Measurements from ENCODE around the gene KAT6B. TPM values are rescaled to one million over a fixed set of nuclear protein-coding genes. Genes with fewer than 3 reads are reported as not detected.

Gene KAT6B
- total and polyA plus RNA-seq, 2 of the 8 experiments (the other 6 are each of a cell fraction or from before 2014, with no cell fraction given), result 7.3 to 30.8 TPM

DNA sequence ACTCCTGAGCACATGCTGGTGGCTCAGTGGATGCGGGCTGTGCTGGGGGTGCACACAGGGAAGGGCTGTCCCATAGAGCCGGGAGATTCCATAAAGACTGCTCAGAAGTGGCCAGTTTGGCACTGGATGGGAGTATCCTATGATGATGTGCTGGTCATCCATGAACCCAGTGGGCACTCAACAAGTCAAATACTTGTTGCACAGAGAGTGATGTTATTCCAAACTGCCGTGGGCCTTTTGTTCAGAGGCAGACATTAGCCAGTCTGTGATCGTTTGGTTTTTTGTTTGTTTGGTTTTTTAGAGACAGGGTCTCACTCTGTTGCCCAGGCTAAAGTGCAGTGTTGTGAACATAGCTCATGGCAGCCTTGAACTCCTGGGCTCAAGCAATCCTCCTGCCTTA, 254.2 kb downstream of the KAT6B start:
- DNase-seq (ENCODE audit: low read depth in 1 of 2, low spot score in 2 of 2) (no peak), FAIRE-seq (no peak)
- Histone ChIP-seq H4K8ac (ENCODE audit: extremely low read depth, insufficient read depth, low read length) (no peak overlapping the region), H2BK120ac (replicated peaks; ENCODE audit: low read depth, low read length) (no peak overlapping the region), H2BK5ac (ENCODE audit: low read depth, low read length) (0 out of 2 replicates have a peak overlapping the region, but pooled peaks have one; percentile 45), H2BK20ac (ENCODE audit: low read length) (peak overlapping the region; percentile 72; the same call in 1 of the 2 replicates), H3K79me1 (ENCODE audit: low read depth, low read length) (no peaks in the 10 kb centered on the region), H3K23me2 (ENCODE audit: low read depth, low read length) (no peaks in the 10 kb centered on the region), H2BK12ac (ENCODE audit: low read depth, low read length) (peak overlapping the region; percentile 75; the same call in 1 of the 2 replicates), H2AK5ac (ENCODE audit: low read depth, low read length) (no peak overlapping the region), H3K4me2 (ENCODE audit: insufficient read depth in 1 of 2, low read depth in 2 of 2, low read length in 2 of 2) (no peak overlapping the region), H3K9me3 (ENCODE audit: insufficient read depth in 2 of 2, low read depth in 1 of 2, low read length in 1 of 2) (no peaks in the 10 kb centered on the region; a peak in 1 of 4 replicates), H3K36me3 (ENCODE audit: control insufficient read depth in 2 of 4, insufficient read depth in 4 of 4, low read length in 3 of 4) (no peaks in the 10 kb centered on the region), H3K4ac (replicated peaks; ENCODE audit: insufficient read length, low read depth, low read length) (no peak overlapping the region), H3K9ac (replicated peaks in 1 of 4; ENCODE audit: extremely low read depth in 1 of 4, low read depth in 3 of 4, low read length in 3 of 4) (no peak overlapping the region), H3K56ac (replicated peaks; ENCODE audit: insufficient read length, low read depth, low read length) (no peak overlapping the region), H3K4me1 (replicated peaks in 1 of 4; ENCODE audit: control insufficient read depth in 3 of 4, insufficient read depth in 4 of 4, low read length in 3 of 4) (peaks cover 3 to 16% (median 13%) of the 10 kb centered on the region in 4 experiments; a peak in 5 of 7 replicates), H4K20me1 (replicated peaks in 1 of 2; ENCODE audit: control insufficient read depth in 1 of 2, insufficient read depth in 2 of 2, low read length in 2 of 2) (no peaks in the 10 kb centered on the region), H3K18ac (ENCODE audit: extremely low read depth, low read length) (no peak overlapping the region), H3K14ac (ENCODE audit: insufficient read length) (no peak overlapping the region), H4K91ac (replicated peaks; ENCODE audit: insufficient read length, low read length) (no peak overlapping the region), H2AFZ (ENCODE audit: low read length) (0 out of 2 replicates have a peak overlapping the region, but pooled peaks have one; percentile 4), H3K23ac (ENCODE audit: insufficient read length) (no peak overlapping the region), H2BK15ac (ENCODE audit: low read length) (no peak overlapping the region), H3K79me2 (ENCODE audit: control insufficient read depth in 1 of 2, insufficient read depth in 2 of 2, low read length in 2 of 2) (no peaks in the 10 kb centered on the region), H4K5ac (ENCODE audit: insufficient read length, low read depth, low read length) (no peak overlapping the region), H3K27me3 (replicated peaks in 1 of 4; ENCODE audit: control insufficient read depth in 3 of 4, extremely low read depth in 1 of 4, insufficient read depth in 3 of 4, low read length in 3 of 4) (no peaks in the 10 kb centered on the region), H3K4me3 (ENCODE audit: extremely low read depth in 1 of 4, insufficient read depth in 2 of 4, low read depth in 3 of 4, low read length in 4 of 4) (no peak overlapping the region), H3K27ac (ENCODE audit: low read depth, low read length) (no peak overlapping the region)
- TF ChIP-seq POU5F1 (IDR thresholded peaks at IDR 0.05; ENCODE audit: low read depth, low read length) (no peak), SIRT6 (IDR thresholded peaks at IDR 0.05; ENCODE audit: low read length) (no peak), E2F6 (IDR thresholded peaks at IDR 0.05) (no peak), TBP (IDR thresholded peaks at IDR 0.05; ENCODE audit: low read depth, low read length) (no peak), TAF1 (IDR thresholded peaks at IDR 0.05; ENCODE audit: low read depth, low read length) (no peak)
- CTCF ChIA-PET (ENCODE audit: partially characterized antibody), result no interaction called here
- POLR2A ChIA-PET (ENCODE audit: partially characterized antibody), result interaction anchor here (1.3 kb wide), 1 partner anchor 20 kb away, joined by 5 read pairs; no protein-coding TSS in a partner anchor
- 84% methylated on average over 4 of the region's 4 CpGs; no CpG with 5 or more reads in 1 of the 2 experiments for WGBS, 2 experiments (ENCODE audit: extremely low coverage in 1 of 2, insufficient coverage in 1 of 2, insufficient read length in 1 of 2, insufficient replicate concordance in 2 of 2, low coverage in 1 of 2, low lambda C conversion rate in 2 of 2, missing lambda C conversion rate in 1 of 2)

All from H1 (cell line).